ENCODE results near the gene ADPRS.

ADPRS gene, protein sequence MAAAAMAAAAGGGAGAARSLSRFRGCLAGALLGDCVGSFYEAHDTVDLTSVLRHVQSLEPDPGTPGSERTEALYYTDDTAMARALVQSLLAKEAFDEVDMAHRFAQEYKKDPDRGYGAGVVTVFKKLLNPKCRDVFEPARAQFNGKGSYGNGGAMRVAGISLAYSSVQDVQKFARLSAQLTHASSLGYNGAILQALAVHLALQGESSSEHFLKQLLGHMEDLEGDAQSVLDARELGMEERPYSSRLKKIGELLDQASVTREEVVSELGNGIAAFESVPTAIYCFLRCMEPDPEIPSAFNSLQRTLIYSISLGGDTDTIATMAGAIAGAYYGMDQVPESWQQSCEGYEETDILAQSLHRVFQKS

DNA sequence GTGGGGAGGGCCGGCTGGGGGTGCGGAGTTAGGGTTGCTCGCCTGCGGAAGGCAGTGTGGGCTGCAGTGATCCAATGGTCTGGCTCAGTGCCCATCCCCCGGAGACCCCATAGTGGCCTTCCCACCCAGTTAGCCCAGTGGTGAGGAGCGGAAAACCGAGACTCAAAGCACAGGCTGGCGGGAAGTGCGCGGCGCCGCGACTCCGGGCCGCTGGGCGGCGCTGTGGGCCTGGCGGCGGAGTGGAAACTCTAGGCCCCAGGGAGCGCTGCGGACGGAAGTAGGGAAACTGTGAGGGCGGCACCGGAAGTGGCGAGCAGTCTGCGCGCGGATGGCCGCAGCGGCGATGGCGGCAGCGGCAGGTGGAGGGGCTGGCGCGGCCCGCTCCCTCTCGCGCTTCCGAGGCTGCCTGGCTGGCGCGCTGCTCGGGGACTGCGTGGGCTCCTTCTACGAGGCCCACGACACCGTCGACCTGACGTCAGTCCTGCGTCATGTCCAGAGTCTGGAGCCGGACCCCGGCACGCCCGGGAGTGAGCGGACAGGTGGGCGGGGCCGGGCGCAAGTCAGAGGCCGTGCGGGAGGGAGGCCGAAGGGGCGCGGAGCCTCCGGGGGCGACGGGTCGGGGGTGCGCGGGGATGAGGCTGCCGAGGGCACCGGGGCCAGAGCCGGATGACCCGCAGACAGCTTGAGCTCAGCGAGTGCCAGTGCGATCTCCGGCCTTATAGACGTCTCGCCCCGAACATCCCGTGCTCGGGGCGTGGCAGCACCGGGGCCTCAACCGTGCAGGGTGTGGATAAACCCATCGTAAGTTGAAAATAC, at the start of gene ADPRS:
TSS of gene ADPRS (plus strand) at position 316 of the 816 bp plus-strand sequence. CDS start at position 329, 13 bp downstream.
- DNase-seq (ENCODE audit: low spot score), result peak; percentile 85

DNA sequence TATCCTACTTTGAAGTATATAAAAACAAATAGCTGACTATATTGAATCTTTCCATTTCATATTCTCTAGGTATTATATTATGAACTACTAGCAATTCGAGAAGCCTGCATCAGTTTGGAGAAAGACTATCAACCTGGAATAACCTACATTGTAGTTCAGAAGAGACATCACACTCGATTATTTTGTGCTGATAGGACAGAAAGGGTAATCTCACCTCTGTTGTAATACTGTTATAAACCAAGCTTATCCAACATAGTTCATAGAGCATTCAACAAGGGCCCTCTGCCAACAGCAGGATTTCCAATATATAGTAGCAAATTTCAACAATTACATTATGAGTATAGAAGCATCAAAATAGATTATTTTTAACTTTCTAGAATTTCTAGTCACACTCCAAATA, 48.5 kb upstream of the ADPRS start:
- no peak for DNase-seq (ENCODE audit: low spot score)

- DNase-seq (ENCODE audit: low spot score), result no peak
Observed at GRCh38 chr1:36051821-36052220, 36.9 kb upstream of the ADPRS start.

DNA sequence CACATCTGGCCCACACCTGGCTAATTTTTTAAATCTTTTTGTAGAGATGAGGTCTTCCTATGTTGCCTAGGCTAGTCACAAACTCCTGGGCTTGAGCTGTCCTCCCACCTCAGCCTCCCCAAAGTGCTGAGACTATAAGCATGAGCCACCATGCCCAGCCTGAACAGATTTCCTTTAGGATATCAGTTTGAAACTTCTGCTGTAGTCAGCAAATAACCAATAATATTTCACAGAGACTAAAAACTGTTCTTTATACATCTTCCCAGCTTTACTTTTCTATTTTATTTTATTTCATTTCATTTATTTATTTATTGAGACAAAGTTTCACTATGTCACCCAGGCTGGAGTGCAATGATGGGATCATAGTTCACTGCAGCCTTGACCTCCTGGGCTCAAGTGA, 34.7 kb upstream of the ADPRS start:
- DNase-seq (ENCODE audit: low spot score), result no peak

DNA sequence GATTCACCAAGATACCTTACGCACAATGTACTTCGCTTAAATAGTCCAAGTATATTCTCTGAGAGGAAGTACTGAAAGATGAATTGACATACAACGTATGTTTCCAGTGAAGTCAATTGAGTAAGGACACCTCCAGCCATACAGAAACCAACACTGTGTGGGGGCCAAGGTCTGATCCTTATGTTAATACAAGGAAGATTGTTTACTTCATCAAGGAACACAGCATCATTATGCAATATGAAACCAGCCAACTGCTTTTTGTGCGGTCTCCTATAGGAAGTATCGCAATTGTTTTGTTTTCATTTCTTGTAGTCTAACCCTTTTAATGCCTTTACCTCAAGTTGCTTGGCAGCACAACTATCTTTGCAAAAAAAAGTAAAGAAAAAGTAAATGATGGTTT, 33.0 kb upstream of the ADPRS start:
- no peak for DNase-seq (ENCODE audit: low spot score)

DNA sequence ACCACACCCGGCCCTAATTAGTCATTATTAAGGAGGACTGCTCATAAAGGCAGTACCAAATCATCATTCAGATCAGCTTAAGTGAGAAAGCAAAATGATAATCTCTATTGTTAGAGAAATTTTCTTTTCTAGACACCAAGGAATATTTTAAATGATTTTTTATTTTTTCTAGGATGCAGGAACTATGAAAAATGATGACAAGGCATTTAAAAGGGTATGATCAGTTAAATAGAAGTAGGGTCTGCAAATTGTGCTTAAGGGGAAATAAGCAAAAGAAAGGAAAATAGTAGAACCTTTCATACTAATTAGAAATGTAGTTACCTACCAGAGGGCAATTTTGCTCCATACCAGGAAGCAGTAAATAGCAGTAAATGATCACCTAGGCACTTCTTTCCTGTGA, 26.4 kb upstream of the ADPRS start:
- DNase-seq (ENCODE audit: low spot score), result no peak

- DNase-seq (ENCODE audit: low spot score), result peak; percentile 57
Observed at GRCh38 chr1:36067871-36068270, 20.8 kb upstream of the ADPRS start.

DNA sequence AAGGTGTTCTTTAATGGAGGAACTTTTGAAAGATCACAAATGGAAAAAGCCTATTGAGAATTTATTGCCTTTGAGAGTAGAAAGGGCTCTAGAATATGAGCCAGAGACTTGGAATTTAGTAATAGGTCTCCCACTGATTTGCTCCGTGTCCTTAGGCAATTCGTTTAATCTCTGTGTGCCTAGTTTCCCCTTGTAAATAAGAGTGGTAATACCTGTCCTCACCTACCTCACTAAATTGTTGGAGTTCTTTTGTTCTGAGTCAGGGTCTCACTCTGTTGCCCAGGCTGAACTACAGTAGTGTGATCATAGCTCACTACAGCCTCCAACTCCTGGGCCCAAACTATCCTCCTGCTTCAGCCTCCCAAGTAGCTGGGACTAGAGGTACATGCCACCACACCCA, 19.8 kb upstream of the ADPRS start:
- DNase-seq (ENCODE audit: low spot score), result no peak

GRCh38 chr1:36070349-36070748, 18.3 kb upstream of the ADPRS start:
- DNase-seq (ENCODE audit: low spot score), result no peak

DNA sequence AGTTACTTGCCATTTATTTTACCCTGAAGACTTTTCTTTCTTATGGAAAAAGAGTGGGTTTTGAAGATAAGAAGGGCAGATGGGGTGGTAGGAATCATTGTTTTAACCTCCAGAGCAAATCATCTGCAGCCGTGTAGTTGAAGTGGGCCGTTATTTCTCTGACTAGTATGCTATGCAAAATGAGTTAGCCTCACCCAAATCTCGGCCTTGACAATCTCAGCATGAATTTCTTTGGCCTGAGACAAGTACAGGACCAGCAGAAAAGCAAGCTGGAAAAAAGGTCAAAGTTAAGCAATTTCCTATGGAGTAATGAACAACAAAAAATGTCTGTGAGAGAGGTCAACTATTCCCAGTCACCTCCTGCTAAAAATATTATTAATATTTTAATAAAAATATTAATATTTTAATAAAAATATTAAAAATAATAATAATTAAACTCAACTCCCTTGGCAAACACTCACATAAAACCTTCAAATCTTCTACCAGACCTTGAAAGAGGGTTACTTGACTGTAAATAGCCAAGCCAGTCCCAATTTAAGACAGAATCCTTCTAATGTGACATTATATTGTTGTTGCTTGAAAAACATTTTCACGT, 11.6 kb upstream of the ADPRS start:
- no peak for DNase-seq (ENCODE audit: low spot score)

DNA sequence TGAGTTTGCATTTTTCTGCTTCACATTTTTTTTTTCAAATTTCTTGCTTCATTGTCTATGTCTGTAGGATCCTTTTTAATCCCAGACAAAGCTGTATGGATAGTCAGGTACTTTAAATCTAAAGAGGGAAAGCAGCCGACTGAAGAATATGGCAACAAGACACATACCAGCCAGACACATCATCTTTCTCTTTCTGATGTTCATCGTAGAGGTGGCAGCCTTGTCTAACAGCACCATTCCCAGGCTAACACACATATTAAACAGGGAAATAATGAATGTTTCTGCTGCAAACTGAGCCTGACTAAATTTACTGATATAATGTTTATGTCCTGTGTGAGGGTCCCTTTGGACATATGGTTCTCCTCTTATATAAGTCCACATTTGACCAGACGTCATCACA, 8.5 kb upstream of the ADPRS start:
- no peak for DNase-seq (ENCODE audit: low spot score)

GRCh38 chr1:36080801-36081200, 7.9 kb upstream of the ADPRS start:
- DNase-seq (ENCODE audit: low spot score), result no peak

DNA sequence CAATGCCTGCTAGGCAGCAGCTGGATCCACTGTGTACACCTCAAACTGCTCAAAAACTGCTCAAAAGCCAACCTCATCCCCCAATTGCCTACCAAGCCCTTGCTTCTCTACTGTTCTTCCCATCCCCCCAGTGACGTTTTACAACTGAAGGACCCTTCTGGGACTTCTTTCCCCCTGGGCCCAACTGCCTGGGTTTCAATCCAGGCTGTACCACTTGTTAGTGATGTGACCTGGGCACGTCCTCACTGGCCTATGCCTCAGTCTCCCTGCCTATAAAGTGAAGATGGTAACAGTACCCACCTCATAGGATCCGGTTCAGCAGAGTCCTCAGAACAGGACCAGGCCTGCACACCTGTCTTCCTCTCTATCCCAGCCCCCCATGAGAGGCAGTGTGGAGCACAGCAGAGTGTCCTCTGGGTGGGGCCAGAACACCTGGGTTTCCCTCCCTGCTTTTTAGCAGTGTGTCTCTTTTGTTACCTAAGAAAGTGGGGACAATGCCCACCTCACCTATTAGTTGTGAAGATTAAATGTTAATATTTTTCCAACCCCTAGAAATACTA, 6.7 kb upstream of the ADPRS start:
- no peak for DNase-seq (ENCODE audit: low spot score)

DNA sequence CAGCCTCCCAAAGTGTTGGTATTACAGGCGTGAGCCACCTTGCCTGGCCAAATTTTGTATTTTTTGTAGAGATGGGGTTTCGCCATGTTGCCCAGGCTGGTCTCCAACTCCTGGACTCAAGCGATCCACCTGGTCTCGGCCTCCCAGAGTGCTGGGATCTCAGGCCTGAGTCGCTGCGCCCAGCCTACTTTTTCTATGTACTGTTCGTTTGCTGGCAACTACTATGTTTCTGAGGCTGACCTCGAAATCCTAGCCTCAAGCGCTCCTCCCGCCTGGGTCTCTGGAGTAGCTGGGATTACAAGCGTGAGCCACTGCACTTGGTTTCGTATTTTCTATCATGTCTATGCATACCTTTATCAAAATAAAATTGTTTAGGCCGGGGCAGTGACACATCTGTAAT, 5.5 kb upstream of the ADPRS start:
- DNase-seq (ENCODE audit: low spot score), result no peak

GRCh38 chr1:36083635-36084496, 4.8 kb upstream of the ADPRS start, which contains the start of gene TEKT2:
TEKT2 (plus strand) TSS chr1:36084094; CDS start chr1:36084922, 828 bp downstream.
- no peak for DNase-seq (ENCODE audit: low spot score)

DNA sequence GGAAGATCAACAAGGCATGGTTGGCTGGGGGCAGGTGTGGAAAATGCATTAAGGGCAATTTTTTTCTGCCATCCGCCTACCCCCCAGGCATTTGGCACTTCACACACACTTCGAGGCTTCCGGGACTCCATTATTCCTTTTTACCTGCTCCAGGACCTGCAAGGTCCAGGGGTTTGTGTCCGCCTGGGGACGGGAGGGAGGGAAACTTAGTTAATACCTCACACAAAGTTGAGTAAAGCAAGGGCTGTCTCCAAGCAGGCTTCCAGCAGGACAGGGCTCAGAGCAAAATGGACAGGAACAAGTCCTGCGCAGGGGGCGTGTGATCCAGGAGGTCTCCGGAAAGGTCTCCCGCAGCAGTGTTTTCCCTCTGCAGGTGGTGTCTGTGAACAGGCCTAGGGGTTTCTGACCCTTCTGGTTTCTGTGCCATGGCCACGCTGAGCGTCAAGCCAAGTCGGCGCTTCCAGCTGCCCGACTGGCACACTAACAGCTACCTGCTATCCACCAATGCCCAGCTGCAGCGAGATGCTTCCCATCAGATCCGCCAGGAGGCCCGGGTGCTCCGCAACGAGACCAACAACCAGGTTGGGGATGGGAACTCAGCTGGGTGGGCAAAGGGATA, 4.1 kb upstream of the ADPRS start:
- no peak for DNase-seq (ENCODE audit: low spot score)

DNA sequence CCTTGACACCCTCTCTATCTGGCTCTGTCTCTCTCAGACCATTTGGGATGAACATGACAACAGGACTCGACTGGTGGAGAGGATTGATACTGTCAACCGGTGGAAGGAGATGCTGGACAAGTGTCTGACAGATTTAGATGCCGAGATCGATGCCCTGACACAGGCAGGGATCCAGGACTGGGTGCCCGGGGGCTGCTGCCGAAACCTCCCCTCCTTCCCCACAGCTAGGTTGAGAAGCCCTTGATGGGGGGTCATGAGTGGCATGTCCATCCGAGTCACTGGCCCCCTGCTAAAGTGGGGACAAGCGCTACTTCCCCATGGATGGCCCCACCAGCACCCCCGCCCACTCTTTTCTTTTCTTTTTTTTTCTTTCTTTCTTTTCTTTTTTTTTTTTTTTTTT, 3.6 kb upstream of the ADPRS start:
- DNase-seq (ENCODE audit: low spot score), result no peak

GRCh38 chr1:36085686-36086526, 2.8 kb upstream of the ADPRS start:
- no peak for DNase-seq (ENCODE audit: low spot score)

- DNase-seq (ENCODE audit: low spot score), result no peak
Observed at GRCh38 chr1:36086529-36087232, 2.0 kb upstream of the ADPRS start.

Data from putamen (tissue), 1 donor.